Measurements from ENCODE around the gene CYTIP. TPM values are rescaled to one million over a fixed set of nuclear protein-coding genes. Genes with fewer than 3 reads are reported as not detected.

CYTIP gene
- total and polyA plus RNA-seq, 4 donors = 1.6 to 5.5 (median 2.1) TPM

DNA sequence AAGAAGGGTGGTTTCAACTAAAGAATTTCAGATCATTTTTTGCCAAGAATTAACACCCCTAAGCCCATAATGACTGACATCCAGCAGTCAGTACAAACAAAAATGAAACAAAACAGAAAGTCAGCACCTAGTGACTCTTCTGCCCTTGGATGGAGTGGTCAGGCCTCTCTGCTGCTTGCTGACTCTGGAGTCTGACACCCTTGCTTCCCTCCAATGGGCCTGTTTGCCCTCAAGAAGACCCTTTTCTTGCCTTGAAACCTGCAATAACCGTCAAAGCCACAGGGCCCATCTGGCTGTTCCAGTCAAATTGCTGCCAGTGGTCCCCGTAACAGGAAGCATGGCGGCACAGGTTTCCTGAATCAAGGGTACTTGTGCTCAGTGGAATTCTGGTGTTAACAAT is 27.2 kb upstream of the CYTIP start:
- Histone ChIP-seq H3K4me3 (ENCODE audit: low read depth in 1 of 3, low read length in 3 of 3) (no peak overlapping the region), H3K27ac (ENCODE audit: low read depth in 1 of 2, low read length in 2 of 2) (no peak overlapping the region), H3K4me1 (ENCODE audit: control insufficient read depth in 4 of 4, insufficient read depth in 4 of 4, low read length in 3 of 4) (no peaks in the 10 kb centered on the region), H3K9ac (ENCODE audit: low read depth in 1 of 2, low read length in 2 of 2) (no peak overlapping the region), H3K27me3 (ENCODE audit: control insufficient read depth in 4 of 4, insufficient read depth in 4 of 4, low read length in 3 of 4) (no peaks in the 10 kb centered on the region), H3K36me3 (ENCODE audit: control insufficient read depth in 4 of 4, insufficient read depth in 3 of 4, low read depth in 1 of 4, low read length in 3 of 4) (no peaks in the 10 kb centered on the region), H3K9me3 (ENCODE audit: control insufficient read depth in 4 of 4, low read length in 3 of 4) (no peaks in the 10 kb centered on the region)
- no peak for DNase-seq (ENCODE audit: low spot score)
- WGBS = 95% methylated on average over 3 of the region's 3 CpGs
- TF ChIP-seq RXRA (IDR thresholded peaks at IDR 0.05) (no peak), GABPA (IDR thresholded peaks at IDR 0.05 in 1 of 2, conservative IDR thresholded peaks at IDR 0.05 in 1 of 2) (no peak), SP1 (IDR thresholded peaks at IDR 0.05) (no peak), FOXA1 (IDR thresholded peaks at IDR 0.05) (no peak), HNF4G (IDR thresholded peaks at IDR 0.05) (no peak), EGR1 (IDR thresholded peaks at IDR 0.05; ENCODE audit: low read depth in 2 of 2) (no peak), FOXA2 (IDR thresholded peaks at IDR 0.05) (no peak), NR2F2 (IDR thresholded peaks at IDR 0.05) (no peak), JUND (IDR thresholded peaks at IDR 0.05) (no peak), REST (IDR thresholded peaks at IDR 0.05) (no peak), ATF3 (IDR thresholded peaks at IDR 0.05) (no peak), HNF4A (conservative IDR thresholded peaks at IDR 0.05) (no peak), YY1 (IDR thresholded peaks at IDR 0.05) (no peak), TAF1 (conservative IDR thresholded peaks at IDR 0.05) (no peak), CTCF (IDR thresholded peaks at IDR 0.05; ENCODE audit: low read depth, low read length, missing input control) (no peak), RAD21 (IDR thresholded peaks at IDR 0.05) (no peak)
- TF ChIP-seq, protein P1, sequence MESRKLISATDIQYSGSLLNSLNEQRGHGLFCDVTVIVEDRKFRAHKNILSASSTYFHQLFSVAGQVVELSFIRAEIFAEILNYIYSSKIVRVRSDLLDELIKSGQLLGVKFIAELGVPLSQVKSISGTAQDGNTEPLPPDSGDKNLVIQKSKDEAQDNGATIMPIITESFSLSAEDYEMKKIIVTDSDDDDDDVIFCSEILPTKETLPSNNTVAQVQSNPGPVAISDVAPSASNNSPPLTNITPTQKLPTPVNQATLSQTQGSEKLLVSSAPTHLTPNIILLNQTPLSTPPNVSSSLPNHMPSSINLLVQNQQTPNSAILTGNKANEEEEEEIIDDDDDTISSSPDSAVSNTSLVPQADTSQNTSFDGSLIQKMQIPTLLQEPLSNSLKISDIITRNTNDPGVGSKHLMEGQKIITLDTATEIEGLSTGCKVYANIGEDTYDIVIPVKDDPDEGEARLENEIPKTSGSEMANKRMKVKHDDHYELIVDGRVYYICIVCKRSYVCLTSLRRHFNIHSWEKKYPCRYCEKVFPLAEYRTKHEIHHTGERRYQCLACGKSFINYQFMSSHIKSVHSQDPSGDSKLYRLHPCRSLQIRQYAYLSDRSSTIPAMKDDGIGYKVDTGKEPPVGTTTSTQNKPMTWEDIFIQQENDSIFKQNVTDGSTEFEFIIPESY (IDR thresholded peaks at IDR 0.05) = no peak
- TF ChIP-seq, protein P2, sequence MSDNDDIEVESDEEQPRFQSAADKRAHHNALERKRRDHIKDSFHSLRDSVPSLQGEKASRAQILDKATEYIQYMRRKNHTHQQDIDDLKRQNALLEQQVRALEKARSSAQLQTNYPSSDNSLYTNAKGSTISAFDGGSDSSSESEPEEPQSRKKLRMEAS (IDR thresholded peaks at IDR 0.05) = no peak

All from liver (tissue), 9 donors.